K562 (cell line): Measurements from ENCODE around the gene PSMD13. TPM values are rescaled to one million over a fixed set of nuclear protein-coding genes. Genes with fewer than 3 reads are reported as not detected.

Source experiments
- polyA plus RNA-seq, 8 experiments: library from polyadenylated mRNA; depleted of rRNA in 4 of 8; stranded (reverse) in 5 of 8; unstranded in 3 of 8; fragments of >200 nt; fragmentation: Nextera tagmentation in 2 of 8; fragmentation: Illumina TruSeq in 1 of 8; extraction: Ambion mirVana in 2 of 8; extraction: Trizol in 1 of 8; gene quantifications; 2 replicates each; pipeline versions ENCODE4 v1.2.1 to v1.2.3, GENCODE V29; 2011 to 2014; ENCODE audit warnings: inconsistent platforms in 1 of 8, missing spikeins in 1 of 8
- total RNA-seq, 7 experiments: library from RNA; depleted of rRNA in 6 of 7; stranded (reverse); fragments of >200 nt in 6 of 7; fragmentation: Illumina TruSeq in 2 of 7; extraction: Trizol in 2 of 7; gene quantifications; 2 replicates each; pipeline versions ENCODE4 v1.2.1 to v1.2.3, GENCODE V29; 2011 to 2021; ENCODE audit warnings: low replicate concordance in 1 of 7

The PSMD13 gene
- total and polyA plus RNA-seq, 9 of the 15 experiments (the other 6 are each of a cell fraction or from before 2014, with no cell fraction given): 185 to 383 (median 267) TPM

Other genes starting within 250 kb of the PSMD13 start
Only the 7 nearest of the 15 such genes appear.
- not detected in 2 replicates for gene SCGB1C1, start 43.9 kb upstream of the PSMD13 start, total RNA-seq (2014; rRNA removed)
- not detected in 2 replicates for gene SCGB1C1, start 43.9 kb upstream of the PSMD13 start, total RNA-seq (2014; rRNA removed; fragmentation: Illumina TruSeq; extraction: Trizol)
- not detected in 2 replicates for gene SCGB1C1, start 43.9 kb upstream of the PSMD13 start, total RNA-seq (2015; rRNA removed; fragmentation: Illumina TruSeq; extraction: Trizol)
- gene SCGB1C1, start 43.9 kb upstream of the PSMD13 start, total RNA-seq (2021): not detected in 2 replicates
- gene SCGB1C1, start 43.9 kb upstream of the PSMD13 start, polyA plus RNA-seq (2011; rRNA removed): not detected in 2 replicates
- not detected in 2 replicates for gene SCGB1C1, start 43.9 kb upstream of the PSMD13 start, polyA plus RNA-seq (2014; fragmentation: Illumina TruSeq; extraction: Trizol)
- gene SCGB1C1, start 43.9 kb upstream of the PSMD13 start, polyA plus RNA-seq (2014; fragmentation: Nextera tagmentation; extraction: Ambion mirVana): not detected
- not detected in 2 replicates for gene SCGB1C1, start 43.9 kb upstream of the PSMD13 start, polyA plus RNA-seq (2014; rRNA removed)
- 18.3 and 26.8 TPM in 2 replicates for gene BET1L, start 29.6 kb upstream of the PSMD13 start, total RNA-seq (2014; rRNA removed)
- gene BET1L, start 29.6 kb upstream of the PSMD13 start, total RNA-seq (2014; rRNA removed; fragmentation: Illumina TruSeq; extraction: Trizol): 12.6 and 18.8 TPM in 2 replicates
- 19.9 and 21.3 TPM in 2 replicates for gene BET1L, start 29.6 kb upstream of the PSMD13 start, total RNA-seq (2015; rRNA removed; fragmentation: Illumina TruSeq; extraction: Trizol)
- 55.9 and 59.7 TPM in 2 replicates for gene BET1L, start 29.6 kb upstream of the PSMD13 start, total RNA-seq (2021)
- 69.1 and 111 TPM in 2 replicates for gene BET1L, start 29.6 kb upstream of the PSMD13 start, polyA plus RNA-seq (2011; rRNA removed)
- 65.3 and 66.3 TPM in 2 replicates for gene BET1L, start 29.6 kb upstream of the PSMD13 start, polyA plus RNA-seq (2014; fragmentation: Illumina TruSeq; extraction: Trizol)
- gene BET1L, start 29.6 kb upstream of the PSMD13 start, polyA plus RNA-seq (2014; fragmentation: Nextera tagmentation; extraction: Ambion mirVana): 10 to 100 TPM in 1 of 2 experiments, 1 to 10 TPM in 1; 9.9 to 12.1 TPM
- gene BET1L, start 29.6 kb upstream of the PSMD13 start, polyA plus RNA-seq (2014; rRNA removed): 41.1 and 49.5 TPM in 2 replicates
- 92.6 and 135 TPM in 2 replicates for gene RIC8A, start 29.3 kb upstream of the PSMD13 start, total RNA-seq (2014; rRNA removed)
- gene RIC8A, start 29.3 kb upstream of the PSMD13 start, total RNA-seq (2014; rRNA removed; fragmentation: Illumina TruSeq; extraction: Trizol): 43.5 and 50.6 TPM in 2 replicates
- gene RIC8A, start 29.3 kb upstream of the PSMD13 start, total RNA-seq (2015; rRNA removed; fragmentation: Illumina TruSeq; extraction: Trizol): 85.8 and 86.3 TPM in 2 replicates
- gene RIC8A, start 29.3 kb upstream of the PSMD13 start, total RNA-seq (2021): 103 and 108 TPM in 2 replicates
- 72.1 and 81.8 TPM in 2 replicates for gene RIC8A, start 29.3 kb upstream of the PSMD13 start, polyA plus RNA-seq (2011; rRNA removed)
- gene RIC8A, start 29.3 kb upstream of the PSMD13 start, polyA plus RNA-seq (2014; fragmentation: Illumina TruSeq; extraction: Trizol): 88.1 and 93.2 TPM in 2 replicates
- 10 to 100 TPM; 10.7 to 13.6 TPM for gene RIC8A, start 29.3 kb upstream of the PSMD13 start, polyA plus RNA-seq (2014; fragmentation: Nextera tagmentation; extraction: Ambion mirVana)
- gene RIC8A, start 29.3 kb upstream of the PSMD13 start, polyA plus RNA-seq (2014; rRNA removed): 69.6 and 109 TPM in 2 replicates
- gene SIRT3, start 634 bp upstream of the PSMD13 start, total RNA-seq (2014; rRNA removed): 13.3 and 14.5 TPM in 2 replicates
- gene SIRT3, start 634 bp upstream of the PSMD13 start, total RNA-seq (2014; rRNA removed; fragmentation: Illumina TruSeq; extraction: Trizol): 8.6 and 8.7 TPM in 2 replicates
- 8.2 and 10.0 TPM in 2 replicates for gene SIRT3, start 634 bp upstream of the PSMD13 start, total RNA-seq (2015; rRNA removed; fragmentation: Illumina TruSeq; extraction: Trizol)
- 14.9 and 15.2 TPM in 2 replicates for gene SIRT3, start 634 bp upstream of the PSMD13 start, total RNA-seq (2021)
- 21.0 and 21.2 TPM in 2 replicates for gene SIRT3, start 634 bp upstream of the PSMD13 start, polyA plus RNA-seq (2011; rRNA removed)
- 18.4 and 20.5 TPM in 2 replicates for gene SIRT3, start 634 bp upstream of the PSMD13 start, polyA plus RNA-seq (2014; fragmentation: Illumina TruSeq; extraction: Trizol)
- 1 to 10 TPM; 1.9 to 2.9 TPM for gene SIRT3, start 634 bp upstream of the PSMD13 start, polyA plus RNA-seq (2014; fragmentation: Nextera tagmentation; extraction: Ambion mirVana)
- gene SIRT3, start 634 bp upstream of the PSMD13 start, polyA plus RNA-seq (2014; rRNA removed): 23.8 and 27.5 TPM in 2 replicates
- gene NLRP6, start 41.4 kb downstream of the PSMD13 start, total RNA-seq (2014; rRNA removed): 0.08 and 0.14 TPM in 2 replicates
- not detected in 2 replicates for gene NLRP6, start 41.4 kb downstream of the PSMD13 start, total RNA-seq (2014; rRNA removed; fragmentation: Illumina TruSeq; extraction: Trizol)
- gene NLRP6, start 41.4 kb downstream of the PSMD13 start, total RNA-seq (2015; rRNA removed; fragmentation: Illumina TruSeq; extraction: Trizol): not detected in 2 replicates
- 0.18 TPM in 1 of 2 replicates, not detected in the other for gene NLRP6, start 41.4 kb downstream of the PSMD13 start, total RNA-seq (2021)
- gene NLRP6, start 41.4 kb downstream of the PSMD13 start, polyA plus RNA-seq (2011; rRNA removed): 0.03 TPM in 1 of 2 replicates, not detected in the other
- gene NLRP6, start 41.4 kb downstream of the PSMD13 start, polyA plus RNA-seq (2014; fragmentation: Illumina TruSeq; extraction: Trizol): not detected in 2 replicates
- gene NLRP6, start 41.4 kb downstream of the PSMD13 start, polyA plus RNA-seq (2014; fragmentation: Nextera tagmentation; extraction: Ambion mirVana): not detected
- 0.15 and 0.16 TPM in 2 replicates for gene NLRP6, start 41.4 kb downstream of the PSMD13 start, polyA plus RNA-seq (2014; rRNA removed)
- gene PGGHG, start 52.1 kb downstream of the PSMD13 start, total RNA-seq (2014; rRNA removed): 25.7 and 34.3 TPM in 2 replicates
- 3.3 and 5.1 TPM in 2 replicates for gene PGGHG, start 52.1 kb downstream of the PSMD13 start, total RNA-seq (2014; rRNA removed; fragmentation: Illumina TruSeq; extraction: Trizol)
- 13.8 and 15.2 TPM in 2 replicates for gene PGGHG, start 52.1 kb downstream of the PSMD13 start, total RNA-seq (2015; rRNA removed; fragmentation: Illumina TruSeq; extraction: Trizol)
- 55.9 and 73.1 TPM in 2 replicates for gene PGGHG, start 52.1 kb downstream of the PSMD13 start, total RNA-seq (2021)
- gene PGGHG, start 52.1 kb downstream of the PSMD13 start, polyA plus RNA-seq (2011; rRNA removed): 18.1 and 48.0 TPM in 2 replicates
- gene PGGHG, start 52.1 kb downstream of the PSMD13 start, polyA plus RNA-seq (2014; fragmentation: Illumina TruSeq; extraction: Trizol): 18.3 and 23.2 TPM in 2 replicates
- under 1 TPM; 0.38 to 0.84 TPM for gene PGGHG, start 52.1 kb downstream of the PSMD13 start, polyA plus RNA-seq (2014; fragmentation: Nextera tagmentation; extraction: Ambion mirVana)
- gene PGGHG, start 52.1 kb downstream of the PSMD13 start, polyA plus RNA-seq (2014; rRNA removed): 74.2 and 85.1 TPM in 2 replicates
- not detected in 2 replicates for gene IFITM5, start 62.5 kb downstream of the PSMD13 start, total RNA-seq (2014; rRNA removed)
- gene IFITM5, start 62.5 kb downstream of the PSMD13 start, total RNA-seq (2014; rRNA removed; fragmentation: Illumina TruSeq; extraction: Trizol): not detected in 2 replicates
- gene IFITM5, start 62.5 kb downstream of the PSMD13 start, total RNA-seq (2015; rRNA removed; fragmentation: Illumina TruSeq; extraction: Trizol): not detected in 2 replicates
- not detected in 2 replicates for gene IFITM5, start 62.5 kb downstream of the PSMD13 start, total RNA-seq (2021)
- not detected in 2 replicates for gene IFITM5, start 62.5 kb downstream of the PSMD13 start, polyA plus RNA-seq (2011; rRNA removed)
- not detected in 2 replicates for gene IFITM5, start 62.5 kb downstream of the PSMD13 start, polyA plus RNA-seq (2014; fragmentation: Illumina TruSeq; extraction: Trizol)
- not detected for gene IFITM5, start 62.5 kb downstream of the PSMD13 start, polyA plus RNA-seq (2014; fragmentation: Nextera tagmentation; extraction: Ambion mirVana)
- 0.19 TPM in 1 of 2 replicates, not detected in the other for gene IFITM5, start 62.5 kb downstream of the PSMD13 start, polyA plus RNA-seq (2014; rRNA removed)